Stimulated activated CD8-positive, alpha-beta memory T cell treated with anti-CD3 and anti-CD28 coated beads, Interleukin-12 subunit alpha, Interleukin-12 subunit beta, amount 100 ng/mL, for 24 hours (primary cell): ENCODE data around the gene LRP5.

ENCODE experiments used
- DNase-seq: peaks from one replicate; pipeline ENCODE4 v3.0.0-alpha.2; 2020; ENCODE audit errors: extremely low read depth

LRP5 gene

GRCh38 chr11:68347345-68347744, 35.0 kb downstream of the LRP5 start:
- DNase-seq, result no peak

GRCh38 chr11:68347841-68348240, 35.5 kb downstream of the LRP5 start:
- DNase-seq, result no peak

- no peak for DNase-seq
Measured at GRCh38 chr11:68349461-68350249, 37.3 kb downstream of the LRP5 start.

GRCh38 chr11:68350759-68351449, 38.5 kb downstream of the LRP5 start:
- no peak for DNase-seq

- DNase-seq, result no peak
Measured at GRCh38 chr11:68351450-68352275, 39.3 kb downstream of the LRP5 start.

- DNase-seq, result no peak
Measured at GRCh38 chr11:68352591-68352990, 40.2 kb downstream of the LRP5 start.

GRCh38 chr11:68353118-68353517, 40.7 kb downstream of the LRP5 start:
- DNase-seq, result no peak

- no peak for DNase-seq
Measured at GRCh38 chr11:68353669-68354068, 41.3 kb downstream of the LRP5 start.

- DNase-seq, result no peak
Measured at GRCh38 chr11:68354148-68354872, 41.9 kb downstream of the LRP5 start.

- DNase-seq, result no peak
Measured at GRCh38 chr11:68355471-68355870, 43.1 kb downstream of the LRP5 start.

- no peak for DNase-seq
Measured at GRCh38 chr11:68357568-68357967, 45.2 kb downstream of the LRP5 start.

GRCh38 chr11:68358416-68358815, 46.0 kb downstream of the LRP5 start:
- no peak for DNase-seq

GRCh38 chr11:68361702-68362101, 49.3 kb downstream of the LRP5 start:
- DNase-seq, result no peak

GRCh38 chr11:68362801-68363379, 50.5 kb downstream of the LRP5 start:
- DNase-seq, result no peak

- no peak for DNase-seq
Measured at GRCh38 chr11:68363776-68364175, 51.4 kb downstream of the LRP5 start.

GRCh38 chr11:68364581-68364980, 52.2 kb downstream of the LRP5 start:
- DNase-seq, result no peak

GRCh38 chr11:68365943-68366435, 53.6 kb downstream of the LRP5 start:
- no peak for DNase-seq

GRCh38 chr11:68367252-68367651, 54.9 kb downstream of the LRP5 start:
- no peak for DNase-seq

- no peak for DNase-seq
Measured at GRCh38 chr11:68369756-68370155, 57.4 kb downstream of the LRP5 start.

GRCh38 chr11:68370211-68371111, 58.1 kb downstream of the LRP5 start:
- DNase-seq, result no peak
